A549 (cell line): ENCODE measurements around the gene ABCA7. TPM values are rescaled to one million over a fixed set of nuclear protein-coding genes. Genes with fewer than 3 reads are reported as not detected.
A peak's percentile ranks its signal among the peaks of the same experiment; 100 is the strongest.

Source experiments
- ATAC-seq, 2 experiments: fragments of 200-7000 bp in 1 of 2; fragments of >200 bp in 1 of 2; cut with Nextera tagmentation in 1 of 2; cut with Tn5 transposase in 1 of 2; 3 replicates each; pipeline versions ENCODE4 v1.8.0 to v1.9.1; 2018 to 2020; ENCODE audit warnings: mild to moderate bottlenecking in 1 of 2, moderate library complexity in 1 of 2
- CTCF ChIA-PET: fragments of 300-600 bp; sonication (Branson Sonifier 250); formaldehyde crosslinking; extraction: SDS; loops from one replicate; lab custom pipeline; 2021; ENCODE audit warnings: antibody characterized with exemption, inconsistent platforms; lab: Yijun Ruan, JAX
- POLR2A ChIA-PET: fragments of 350-600 bp; formaldehyde crosslinking; extraction: SDS; loops from one replicate; lab custom pipeline; 2021; ENCODE audit warnings: antibody characterized with exemption, inconsistent platforms; lab: Yijun Ruan, JAX
- DNase-seq, 2 experiments: peaks; one replicate each; pipeline versions ENCODE4 v3.0.0 to v3.0.0-alpha.2; 2011 to 2016; ENCODE audit warnings: low read depth in 1 of 2, low spot score in 1 of 2
- FAIRE-seq: peaks from 2 replicates; lab custom pipeline; 2011; peaks lifted over from hg19 to GRCh38; lab: Jason Lieb, UNC
- H3K27ac ChIP-seq, 2 experiments: fragments of >200 bp; sonication (Bioruptor Twin); formaldehyde crosslinking; 3 replicates each; pipeline ENCODE4 v1.5.1; 2016 to 2017
- H3K4me1 ChIP-seq: fragments of >200 bp; sonication (Bioruptor Twin); formaldehyde crosslinking; 3 replicates; pipeline ENCODE4 v1.6.1; 2016
- H3K4me2 ChIP-seq: fragments of >200 bp; sonication (Bioruptor Twin); formaldehyde crosslinking; 3 replicates; pipeline ENCODE4 v1.6.1; 2016
- H3K4me3 ChIP-seq: fragments of >200 bp; sonication (Bioruptor Twin); formaldehyde crosslinking; 3 replicates; pipeline ENCODE4 v1.5.1; 2016
- H3K9me3 ChIP-seq: fragments of >200 bp; sonication (Bioruptor Twin); formaldehyde crosslinking; 3 replicates; pipeline ENCODE4 v1.6.1; 2016
- CBX8 ChIP-seq: fragments of 200-600 bp; sonication (generic); IDR thresholded peaks from 2 replicates; pipeline ENCODE4 v1.6.1; 2016
- EHMT2 ChIP-seq: fragments of 200-600 bp; sonication (generic); IDR thresholded peaks from 2 replicates; pipeline ENCODE4 v1.6.1; 2016; ENCODE audit warnings: antibody characterized with exemption, low read depth, mild to moderate bottlenecking, moderate library complexity
- GATA3 ChIP-seq: IDR thresholded peaks from 2 replicates; pipeline ENCODE4 v1.6.1; 2012; ENCODE audit warnings: borderline replicate concordance
- HDAC2 ChIP-seq: fragments of 200-600 bp; sonication (generic); IDR thresholded peaks from 2 replicates; pipeline ENCODE4 v1.6.1; 2016
- HOXB13 ChIP-seq: fragments of 250-450 bp; sonication (Bioruptor Pico); IDR thresholded peaks from 2 replicates; pipeline ENCODE4 v1.5.0; 2020; ENCODE audit warnings: low read depth, mild to moderate bottlenecking, moderate library complexity
- JUNB ChIP-seq: fragments of >200 bp; sonication (Bioruptor Twin); formaldehyde crosslinking; IDR thresholded peaks from 2 replicates; pipeline ENCODE4 v1.6.1; 2016
- PBX3 ChIP-seq: IDR thresholded peaks from 2 replicates; pipeline ENCODE4 v1.6.1; 2012
- PHF8 ChIP-seq: fragments of 200-600 bp; sonication (generic); IDR thresholded peaks from 2 replicates; pipeline ENCODE4 v1.6.1; 2016; ENCODE audit warnings: low read depth, mild to moderate bottlenecking, antibody characterized with exemption, moderate library complexity, borderline replicate concordance
- POLR2AphosphoS2 ChIP-seq: conservative IDR thresholded peaks from 2 replicates; pipeline ENCODE4 v1.6.1; 2012; ENCODE audit warnings: low read length, improper control_type of control experiment, inconsistent platforms
- REST ChIP-seq: fragments of 200-600 bp; sonication (generic); IDR thresholded peaks from 2 replicates; pipeline ENCODE4 v1.6.1; 2016; ENCODE audit warnings: antibody characterized with exemption, mild to moderate bottlenecking, moderate library complexity
- RNF2 ChIP-seq: fragments of 200-600 bp; sonication (generic); IDR thresholded peaks from 2 replicates; pipeline ENCODE4 v1.6.1; 2016; ENCODE audit warnings: low read depth, mild to moderate bottlenecking, antibody characterized with exemption, moderate library complexity, borderline replicate concordance
- SMC3 ChIP-seq: fragments of >200 bp; sonication (Bioruptor Twin); formaldehyde crosslinking; IDR thresholded peaks from 3 replicates; pipeline ENCODE4 v1.6.1; 2018; ENCODE audit warnings: inconsistent platforms
- TP53 ChIP-seq: fragments of 250-450 bp; sonication (Bioruptor Pico); IDR thresholded peaks from 2 replicates; pipeline ENCODE4 v1.5.0; 2021; ENCODE audit warnings: mild to moderate bottlenecking, moderate library complexity
- ZSCAN20 ChIP-seq: fragments of 250-450 bp; sonication (Bioruptor Pico); IDR thresholded peaks from 2 replicates; pipeline ENCODE4 v1.8.0; 2022; ENCODE audit warnings: mild to moderate bottlenecking, moderate library complexity
- WGBS: methylation state at CpG from one replicate; pipeline ENCODE4 v1.1.6; 2017; ENCODE audit errors: missing lambda C conversion rate; 5-methylcytosine and 5-hydroxymethylcytosine counted together
- polyA plus RNA-seq, 4 experiments: library from polyadenylated mRNA; depleted of rRNA in 3 of 4; stranded (reverse); fragments of >200 nt; fragmentation: RNase III in 1 of 4; extraction: RNeasy Plus Mini Kit Qiagen cat#74134 plus additional on column Dnase treatment in 1 of 4; gene quantifications; 2 replicates in 3 of 4; 3 replicates in 1 of 4; pipeline ENCODE4 v1.2.3, GENCODE V29; 2011 to 2017
- TF ChIP-seq, protein P1 (sequence below): fragments of >200 bp; sonication (Bioruptor Twin); formaldehyde crosslinking; IDR thresholded peaks from 3 replicates; pipeline ENCODE4 v1.6.1; 2016
- TF ChIP-seq, protein P2 (sequence below): fragments of 450-650 bp; IDR thresholded peaks from 2 replicates; pipeline ENCODE4 v1.6.1; 2014; ENCODE audit warnings: antibody characterized with exemption
- TF ChIP-seq, protein P3 (sequence below): fragments of 150-350 bp; IDR thresholded peaks from 2 replicates; pipeline ENCODE4 v1.6.1; 2014; ENCODE audit warnings: low read depth, mild to moderate bottlenecking, low read length

ABCA7 gene
- polyA plus RNA-seq, 2 of the 4 experiments (the other 2 are of a cell fraction), result 5.0 to 13.5 TPM

DNA sequence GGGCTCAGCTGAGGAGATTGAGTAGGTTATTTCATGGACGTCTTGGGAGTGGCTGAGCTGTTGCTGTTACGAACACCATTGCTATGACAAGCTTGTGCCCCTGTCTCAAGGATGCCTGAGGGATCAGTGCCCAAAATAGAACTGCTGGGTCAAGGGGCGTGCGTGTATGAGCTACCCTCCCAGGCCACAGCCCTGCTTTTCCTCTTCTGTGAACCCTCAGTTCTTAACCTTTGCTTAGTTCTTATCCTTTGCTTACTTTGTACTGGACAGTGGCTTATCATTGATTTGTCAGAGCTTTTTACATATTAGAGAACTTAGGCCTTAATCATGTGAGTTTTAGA lies 36.1 kb downstream of the ABCA7 start:
- Histone ChIP-seq H3K27ac (peak overlapping the region in 1 of 2 experiments; percentile 99; a peak in 1 of 6 replicates), H3K4me1 (peaks cover 13% of the 10 kb centered on the region), H3K4me2 (no peak overlapping the region), H3K9me3 (no peaks in the 10 kb centered on the region), H3K4me3 (no peak overlapping the region)
- 89% methylated on average over 4 of the region's 4 CpGs for WGBS
- DNase-seq, result no peak
- ChIA-PET CTCF (interaction anchor here (1.0 to 1.8 kb wide), 5 partner anchors 9 to 118 kb away, joined by 3 to 5 read pairs (median 5); no protein-coding TSS in a partner anchor), POLR2A (no interaction called here)
- no peak for TF ChIP-seq HOXB13 (CRISPR knock-in tag)
- TF ChIP-seq RNF2, result no peak
- TF ChIP-seq, protein P1, sequence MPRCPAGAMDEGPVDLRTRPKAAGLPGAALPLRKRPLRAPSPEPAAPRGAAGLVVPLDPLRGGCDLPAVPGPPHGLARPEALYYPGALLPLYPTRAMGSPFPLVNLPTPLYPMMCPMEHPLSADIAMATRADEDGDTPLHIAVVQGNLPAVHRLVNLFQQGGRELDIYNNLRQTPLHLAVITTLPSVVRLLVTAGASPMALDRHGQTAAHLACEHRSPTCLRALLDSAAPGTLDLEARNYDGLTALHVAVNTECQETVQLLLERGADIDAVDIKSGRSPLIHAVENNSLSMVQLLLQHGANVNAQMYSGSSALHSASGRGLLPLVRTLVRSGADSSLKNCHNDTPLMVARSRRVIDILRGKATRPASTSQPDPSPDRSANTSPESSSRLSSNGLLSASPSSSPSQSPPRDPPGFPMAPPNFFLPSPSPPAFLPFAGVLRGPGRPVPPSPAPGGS, result no peak
- TF ChIP-seq JUNB, result no peak
- no peak for ATAC-seq
- no peak for FAIRE-seq

GRCh38 chr19:1076951-1077350 lies 37.0 kb downstream of the ABCA7 start:
- CTCF ChIA-PET, result interaction anchor here (1.2 to 1.3 kb wide), 2 partner anchors 9 to 36 kb away, joined by 5 read pairs; no protein-coding TSS in a partner anchor
- no peak for TF ChIP-seq PHF8
- TF ChIP-seq, protein P2, sequence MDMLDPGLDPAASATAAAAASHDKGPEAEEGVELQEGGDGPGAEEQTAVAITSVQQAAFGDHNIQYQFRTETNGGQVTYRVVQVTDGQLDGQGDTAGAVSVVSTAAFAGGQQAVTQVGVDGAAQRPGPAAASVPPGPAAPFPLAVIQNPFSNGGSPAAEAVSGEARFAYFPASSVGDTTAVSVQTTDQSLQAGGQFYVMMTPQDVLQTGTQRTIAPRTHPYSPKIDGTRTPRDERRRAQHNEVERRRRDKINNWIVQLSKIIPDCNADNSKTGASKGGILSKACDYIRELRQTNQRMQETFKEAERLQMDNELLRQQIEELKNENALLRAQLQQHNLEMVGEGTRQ, result no peak
- TF ChIP-seq HDAC2, result no peak
- TF ChIP-seq REST, result no peak
- no peak for TF ChIP-seq EHMT2
- no peak for TF ChIP-seq PBX3
- TF ChIP-seq GATA3, result no peak
- TF ChIP-seq ZSCAN20, result no peak
- TF ChIP-seq, protein P3, sequence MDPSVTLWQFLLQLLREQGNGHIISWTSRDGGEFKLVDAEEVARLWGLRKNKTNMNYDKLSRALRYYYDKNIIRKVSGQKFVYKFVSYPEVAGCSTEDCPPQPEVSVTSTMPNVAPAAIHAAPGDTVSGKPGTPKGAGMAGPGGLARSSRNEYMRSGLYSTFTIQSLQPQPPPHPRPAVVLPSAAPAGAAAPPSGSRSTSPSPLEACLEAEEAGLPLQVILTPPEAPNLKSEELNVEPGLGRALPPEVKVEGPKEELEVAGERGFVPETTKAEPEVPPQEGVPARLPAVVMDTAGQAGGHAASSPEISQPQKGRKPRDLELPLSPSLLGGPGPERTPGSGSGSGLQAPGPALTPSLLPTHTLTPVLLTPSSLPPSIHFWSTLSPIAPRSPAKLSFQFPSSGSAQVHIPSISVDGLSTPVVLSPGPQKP, result no peak
- no peak for TF ChIP-seq SMC3
- no peak for TF ChIP-seq CBX8
- no peak for TF ChIP-seq POLR2AphosphoS2
- TF ChIP-seq TP53 (CRISPR knock-in tag), result no peak
- TF ChIP-seq, all 56 proteins: peak for 0
- H3K27ac ChIP-seq, result no peak overlapping the region
- H3K4me2 ChIP-seq, result no peak overlapping the region
- WGBS, result 83% methylated on average over 16 of the region's 16 CpGs
- ATAC-seq, result no peak
- peaks cover 13% of the 10 kb centered on the region for H3K4me1 ChIP-seq
- POLR2A ChIA-PET, result interaction anchor here (0.6 kb wide), 1 partner anchor 35 kb away, joined by 3 read pairs; no protein-coding TSS in a partner anchor
- H3K4me3 ChIP-seq, result no peak overlapping the region
- FAIRE-seq, result no peak
- no peaks in the 10 kb centered on the region for H3K9me3 ChIP-seq
- DNase-seq, result no peak
